GM19351 (cell line): ENCODE results near the gene MAGEB3.

Source experiments
- ATAC-seq: cut with Tn5 transposase; IDR thresholded peaks from one replicate; pipeline ENCODE4 v1.9.1; 2021; ENCODE audit warnings: mild to moderate bottlenecking, moderate library complexity; ENCODE audit not compliant: unreplicated experiment

MAGEB3 gene

DNA sequence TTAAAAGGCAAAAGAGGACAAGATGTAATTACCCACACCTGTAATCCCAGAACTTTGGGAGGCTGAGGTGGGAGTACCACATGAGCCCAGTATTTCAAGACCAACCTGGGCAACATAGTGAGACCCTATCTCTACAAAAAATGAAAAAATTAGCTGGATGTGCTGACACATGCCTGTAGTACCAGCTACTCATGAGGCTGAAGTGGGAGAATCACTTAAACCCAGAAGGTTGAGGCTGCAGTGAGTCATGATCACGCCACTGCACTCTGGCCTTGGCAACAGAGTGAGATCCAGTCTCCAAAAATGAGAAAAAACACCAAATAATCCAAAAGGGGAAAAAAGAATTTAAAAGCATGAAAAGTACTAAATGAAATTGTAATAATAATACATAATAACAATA lies 47.9 kb downstream of the MAGEB3 start:
- no peak for ATAC-seq

DNA sequence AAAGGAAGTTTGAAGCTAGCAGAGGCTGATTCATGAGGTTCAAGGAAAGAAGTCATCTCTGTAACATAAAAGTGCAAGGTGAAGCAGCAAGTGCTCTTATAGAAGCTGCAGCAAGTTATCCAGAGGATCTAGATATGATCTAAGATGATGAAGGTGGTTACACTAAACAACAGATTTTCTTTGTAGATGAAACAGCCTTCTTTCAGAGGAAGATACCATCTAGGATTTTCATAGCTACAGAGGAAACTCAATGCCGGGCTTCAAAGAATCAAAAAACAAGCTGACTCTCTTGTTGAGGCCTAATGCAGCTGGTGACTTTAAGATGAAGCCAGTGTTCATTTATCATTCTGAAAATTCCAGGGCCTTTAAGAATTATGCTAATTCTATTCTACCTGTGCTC lies 50.0 kb downstream of the MAGEB3 start:
- no peak for ATAC-seq

DNA sequence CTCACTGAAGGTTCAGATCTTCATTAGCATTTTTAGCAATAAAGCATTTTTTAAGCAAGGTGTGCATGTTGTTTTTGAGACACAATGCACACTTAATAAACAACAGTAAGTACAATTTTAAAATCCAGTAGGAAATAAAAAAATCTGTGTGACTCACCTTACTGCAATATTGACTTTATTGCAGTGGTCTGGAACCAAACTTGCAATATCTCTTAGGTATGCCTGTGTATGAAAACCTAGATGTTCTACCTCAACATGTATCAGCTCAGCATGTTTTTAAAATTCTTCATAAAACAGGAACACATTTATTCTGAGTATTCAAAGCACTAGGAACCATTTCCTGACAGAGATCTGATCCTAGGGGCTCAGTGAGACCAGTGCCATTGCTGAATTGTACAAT lies 52.1 kb downstream of the MAGEB3 start:
- ATAC-seq: no peak

DNA sequence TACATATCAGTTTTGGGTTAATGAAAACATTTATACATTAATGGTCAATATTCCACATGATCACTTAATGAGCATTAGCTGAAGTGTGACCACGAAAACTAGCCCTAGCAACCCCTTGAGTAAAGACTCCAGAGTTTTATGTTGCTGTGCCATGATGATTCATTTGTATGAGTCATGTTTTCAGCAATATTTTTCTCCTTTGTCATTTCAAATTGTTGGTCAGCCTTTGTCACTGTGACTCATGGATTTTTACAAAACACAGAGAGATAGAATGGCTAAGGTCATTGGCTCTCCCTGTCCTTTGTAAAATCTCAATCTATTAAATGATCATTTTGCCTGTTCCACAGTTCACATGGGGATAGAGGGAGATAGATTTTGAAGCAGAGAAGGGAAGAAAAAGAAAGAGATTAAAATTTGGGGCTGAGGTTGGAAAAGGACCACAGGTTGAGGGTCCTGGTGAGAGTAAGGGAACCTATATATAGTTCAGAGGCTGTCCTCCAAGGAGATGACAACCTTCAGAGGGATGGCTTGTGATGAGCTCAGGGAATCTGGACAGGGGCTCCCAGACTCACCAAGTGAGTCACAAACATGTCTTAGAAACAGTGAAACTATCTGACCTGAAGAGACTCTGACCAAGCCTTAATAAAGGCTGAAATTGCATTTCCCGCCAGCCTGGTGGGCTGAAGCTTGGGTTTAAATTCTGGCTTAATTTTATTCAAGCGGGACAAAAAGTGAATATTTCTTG lies 53.2 kb downstream of the MAGEB3 start:
- no peak for ATAC-seq
